ENCODE measurements around the gene TMEM87A.
"Not testable (repeated sequence)": the region's sequence is repeated elsewhere in the genome, so short reads cannot be mapped to it uniquely, and the experiment has no call there.

TMEM87A gene, protein sequence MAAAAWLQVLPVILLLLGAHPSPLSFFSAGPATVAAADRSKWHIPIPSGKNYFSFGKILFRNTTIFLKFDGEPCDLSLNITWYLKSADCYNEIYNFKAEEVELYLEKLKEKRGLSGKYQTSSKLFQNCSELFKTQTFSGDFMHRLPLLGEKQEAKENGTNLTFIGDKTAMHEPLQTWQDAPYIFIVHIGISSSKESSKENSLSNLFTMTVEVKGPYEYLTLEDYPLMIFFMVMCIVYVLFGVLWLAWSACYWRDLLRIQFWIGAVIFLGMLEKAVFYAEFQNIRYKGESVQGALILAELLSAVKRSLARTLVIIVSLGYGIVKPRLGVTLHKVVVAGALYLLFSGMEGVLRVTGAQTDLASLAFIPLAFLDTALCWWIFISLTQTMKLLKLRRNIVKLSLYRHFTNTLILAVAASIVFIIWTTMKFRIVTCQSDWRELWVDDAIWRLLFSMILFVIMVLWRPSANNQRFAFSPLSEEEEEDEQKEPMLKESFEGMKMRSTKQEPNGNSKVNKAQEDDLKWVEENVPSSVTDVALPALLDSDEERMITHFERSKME
- 93.8 to 133 (median 107) reads per million in 4 experiments for total RNA-seq

- peak; percentile 91 for DNase-seq
These were observed at the start of gene TMEM87A, which contains the start of gene GANC for GRCh38 chr15:42272939-42273899. Gene TMEM87A, minus strand, starts transcription at chr15:42273433. Its CDS starts 35 bp downstream, at chr15:42273398. Gene GANC, plus strand, starts transcription at chr15:42273201. Its CDS starts 1,281 bp downstream, at chr15:42274482.

GRCh38 chr15:42319206-42319605, 46.0 kb upstream of the TMEM87A start:
- no peak for DNase-seq

- DNase-seq, result not testable (repeated sequence)
These were observed 43.1 kb upstream of the TMEM87A start for GRCh38 chr15:42316282-42316805.

DNA sequence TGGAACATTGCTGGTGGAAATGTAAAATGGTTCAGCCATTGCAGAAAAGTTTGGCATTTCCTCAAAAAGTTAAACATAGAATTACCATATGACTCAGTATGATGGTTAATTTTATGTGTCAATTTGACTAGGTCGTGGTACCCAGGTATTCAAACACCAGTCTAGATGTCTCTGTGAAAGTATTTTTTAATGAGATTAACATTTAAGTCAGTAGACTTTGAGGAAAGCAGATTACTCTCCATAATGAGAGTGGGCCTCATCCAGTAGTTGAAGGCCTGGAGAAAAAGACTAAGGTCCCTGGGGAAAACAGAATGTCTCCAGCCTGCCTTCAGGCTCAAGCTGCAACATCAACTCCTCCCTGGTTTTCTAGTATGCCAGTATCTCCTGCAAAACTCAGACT, 42.3 kb upstream of the TMEM87A start:
- no peak for DNase-seq

GRCh38 chr15:42314818-42315217, 41.6 kb upstream of the TMEM87A start:
- no peak for DNase-seq

DNA sequence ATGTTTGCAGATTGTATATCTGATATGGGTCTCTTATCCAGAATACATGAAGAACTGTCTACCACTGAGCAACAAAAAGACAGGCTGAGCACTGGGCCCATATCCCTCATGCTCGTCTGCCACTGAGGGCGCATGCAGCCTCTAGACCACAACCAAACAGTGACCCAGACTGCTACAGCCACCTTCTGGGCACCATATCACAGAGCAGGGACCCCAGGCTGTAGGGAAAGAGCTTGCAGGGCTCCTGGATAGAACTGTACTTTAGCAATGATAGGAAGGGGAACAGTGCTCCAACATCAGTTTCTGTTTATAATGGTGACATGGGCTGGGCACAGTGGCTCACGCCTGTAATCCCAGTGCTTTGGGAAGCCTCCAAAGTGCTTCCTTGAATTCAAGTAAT, 40.2 kb upstream of the TMEM87A start:
- DNase-seq, result no peak

DNA sequence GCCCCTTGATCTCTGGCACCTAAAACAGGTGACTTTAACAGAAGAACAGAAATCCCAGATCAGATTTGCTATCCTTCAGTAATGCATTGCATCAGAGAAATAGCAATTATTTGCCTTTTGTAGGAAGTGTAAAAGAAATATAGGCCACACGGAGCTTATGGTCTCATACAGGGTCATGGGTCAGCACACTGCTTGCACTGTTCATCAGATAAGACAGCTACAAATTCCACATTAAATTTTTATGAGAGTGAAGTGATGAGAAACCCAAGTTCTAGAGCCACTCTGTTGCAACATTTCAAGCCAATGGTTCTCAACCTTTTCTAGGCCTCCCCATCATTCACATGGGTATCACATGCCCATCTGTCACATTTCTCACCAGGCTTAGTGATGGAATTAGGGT, 33.4 kb upstream of the TMEM87A start:
- DNase-seq, result no peak

DNA sequence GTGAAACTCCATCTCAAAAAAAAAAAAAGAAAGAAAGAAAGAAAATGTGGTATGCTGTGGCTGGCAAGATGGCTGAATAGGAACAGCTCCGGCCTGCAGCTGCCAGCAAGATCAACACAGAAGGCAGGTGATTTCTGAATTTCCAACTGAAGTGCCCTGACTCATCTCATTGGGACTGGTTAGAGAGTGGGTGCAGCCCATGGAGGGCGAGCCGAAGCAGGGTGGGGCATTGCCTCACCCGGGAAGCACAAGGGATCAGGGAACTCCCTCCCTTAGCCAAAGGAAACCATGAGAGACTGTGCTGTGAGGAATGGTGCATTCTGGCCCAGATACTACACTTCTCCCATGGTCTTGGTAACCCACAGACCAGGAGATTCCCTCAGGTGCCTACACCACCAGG, 27.8 kb upstream of the TMEM87A start:
- not testable (repeated sequence) for DNase-seq

DNA sequence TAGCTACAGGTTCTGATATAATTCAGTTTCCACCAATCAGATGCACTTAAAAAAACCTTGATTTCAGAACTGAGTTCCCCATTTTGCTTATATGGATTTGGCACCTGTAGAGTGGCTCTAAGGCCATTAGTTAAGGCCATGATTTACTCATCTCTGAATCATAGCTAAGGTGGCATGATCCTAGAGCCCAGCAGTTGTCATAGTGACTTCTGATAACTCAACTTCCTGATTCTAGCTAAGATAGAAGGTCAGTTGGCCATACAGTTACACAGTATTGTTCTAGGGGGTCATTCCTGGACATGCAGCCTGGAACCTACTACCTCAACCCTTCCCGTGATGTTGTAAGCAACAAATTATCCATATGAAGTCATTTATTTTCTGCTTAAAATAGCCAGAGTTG, 15.9 kb upstream of the TMEM87A start:
- DNase-seq, result no peak

DNA sequence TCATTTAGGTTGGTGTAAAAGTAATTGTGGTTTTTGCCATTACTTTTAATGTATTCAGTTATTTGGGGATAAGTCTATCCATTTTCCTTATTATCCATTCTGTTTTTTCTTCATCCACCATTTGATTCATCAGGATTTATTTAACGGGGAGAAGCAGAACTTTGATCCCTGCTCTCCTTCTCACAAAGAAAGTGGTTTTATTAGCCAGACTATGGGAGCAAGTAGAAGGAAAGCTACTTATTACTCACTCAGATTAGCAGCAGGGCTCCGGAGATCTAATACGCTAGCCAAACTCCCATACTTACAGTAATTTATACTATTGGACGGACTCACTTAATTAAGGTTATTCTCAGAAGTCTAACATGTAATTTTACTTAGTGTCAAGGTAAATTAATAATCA, 14.7 kb upstream of the TMEM87A start:
- DNase-seq, result no peak

DNA sequence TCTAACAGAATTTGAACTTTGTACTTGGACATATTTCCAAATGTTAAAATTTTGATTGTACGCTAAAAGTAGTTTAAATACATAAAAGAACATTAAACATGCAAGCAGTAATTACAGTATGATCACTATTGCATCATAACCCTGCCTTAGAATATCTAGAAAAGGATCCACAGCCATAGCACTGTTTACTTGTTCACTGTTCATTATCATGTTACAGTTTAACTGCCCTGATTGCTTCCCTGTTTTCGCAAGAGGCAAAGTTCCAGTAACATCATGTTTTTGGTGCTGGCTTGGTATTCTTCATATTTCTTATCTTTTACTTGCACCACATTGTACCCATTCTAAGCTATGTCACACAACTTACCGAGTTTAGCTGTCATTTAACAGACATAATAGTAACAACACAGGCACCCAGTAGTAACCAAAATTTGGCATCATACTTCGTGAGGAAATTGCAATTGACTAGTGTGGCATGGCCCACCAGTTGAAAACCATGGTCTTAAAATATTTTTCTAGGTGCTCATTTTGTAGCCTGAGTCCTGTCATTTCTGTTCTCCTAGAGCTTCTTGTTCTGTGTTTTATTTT, 13.3 kb upstream of the TMEM87A start:
- DNase-seq, result no peak

DNA sequence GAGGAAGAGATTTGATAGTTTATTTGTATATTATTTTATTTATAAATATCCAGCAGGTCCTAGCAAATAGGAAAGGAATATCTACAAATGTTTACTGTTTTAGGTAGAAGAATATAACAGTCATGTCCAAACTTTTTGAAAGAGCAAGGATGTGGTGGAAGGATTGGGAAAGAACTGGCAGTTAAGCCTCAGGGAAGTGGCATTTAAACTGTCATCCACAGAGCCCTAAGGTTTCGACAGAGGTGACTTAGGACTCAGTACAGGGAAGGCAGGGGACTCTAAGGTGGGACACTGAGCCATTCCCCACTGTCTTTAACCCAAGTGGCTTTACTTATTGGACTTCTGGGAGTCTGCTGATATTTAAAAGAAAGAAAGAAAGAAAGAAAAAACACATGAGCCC, 11.8 kb upstream of the TMEM87A start:
- DNase-seq, result no peak

DNA sequence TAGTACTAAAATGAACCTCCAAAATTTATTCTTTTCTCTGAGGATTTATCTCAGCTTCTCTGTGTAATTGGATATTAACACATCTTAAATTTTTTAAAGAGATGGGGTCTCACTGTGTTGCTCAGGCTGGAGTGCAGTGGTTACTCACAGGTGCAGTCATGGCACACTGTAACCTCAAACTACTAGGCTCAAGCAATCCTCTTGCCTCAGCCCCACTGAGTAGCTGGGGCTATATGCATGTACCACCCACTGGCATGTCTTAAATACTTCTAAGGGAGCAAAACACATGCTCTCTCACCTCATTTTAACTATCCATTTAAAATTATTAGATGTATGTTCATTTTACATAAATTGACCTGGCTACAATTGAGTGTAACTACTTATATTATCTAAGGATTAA, 11.3 kb upstream of the TMEM87A start:
- no peak for DNase-seq

- no peak for DNase-seq
These were observed 10.4 kb upstream of the TMEM87A start for GRCh38 chr15:42283671-42284070.

- no peak for DNase-seq
These were observed 9.7 kb upstream of the TMEM87A start for GRCh38 chr15:42282926-42283325.

DNA sequence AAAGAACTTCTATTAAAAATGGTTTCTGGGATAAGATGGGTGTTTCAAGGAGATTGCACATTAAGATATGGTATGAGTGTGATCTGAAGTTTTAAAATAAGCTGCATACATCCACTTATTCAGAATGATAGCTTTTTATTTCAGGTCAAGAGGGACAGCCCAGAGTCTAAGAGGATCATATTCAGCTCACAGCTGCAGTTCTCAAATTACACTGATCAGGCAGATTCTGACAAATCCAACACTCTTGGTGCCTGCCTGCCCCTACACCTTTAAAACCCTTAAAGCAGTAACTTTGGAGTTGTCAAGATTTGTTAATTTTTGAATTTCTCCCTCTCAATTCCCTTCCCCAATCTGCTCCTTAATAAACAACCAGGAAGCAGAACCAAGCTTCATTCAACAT, 9.1 kb upstream of the TMEM87A start:
- no peak for DNase-seq

GRCh38 chr15:42279234-42279723, 6.0 kb upstream of the TMEM87A start:
- no peak for DNase-seq

DNA sequence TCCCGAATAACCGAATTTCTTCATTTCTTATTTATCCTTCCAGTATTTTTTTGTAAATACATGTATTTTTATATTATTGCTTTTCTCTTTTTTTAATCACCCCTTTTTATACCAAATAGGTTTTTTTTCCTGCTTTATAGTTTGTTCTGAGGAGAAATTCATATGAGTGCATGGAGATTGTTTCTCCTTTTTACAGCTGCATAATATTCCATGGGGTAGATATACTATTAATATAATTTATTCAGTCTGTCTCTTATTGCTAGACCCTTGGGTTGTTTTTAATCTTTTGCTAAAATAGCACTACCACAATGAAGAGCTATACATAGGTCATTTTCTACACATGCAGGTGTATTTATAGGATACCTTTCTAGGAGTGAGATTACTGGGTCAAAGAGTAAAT, 3.5 kb upstream of the TMEM87A start:
- DNase-seq, result no peak

DNA sequence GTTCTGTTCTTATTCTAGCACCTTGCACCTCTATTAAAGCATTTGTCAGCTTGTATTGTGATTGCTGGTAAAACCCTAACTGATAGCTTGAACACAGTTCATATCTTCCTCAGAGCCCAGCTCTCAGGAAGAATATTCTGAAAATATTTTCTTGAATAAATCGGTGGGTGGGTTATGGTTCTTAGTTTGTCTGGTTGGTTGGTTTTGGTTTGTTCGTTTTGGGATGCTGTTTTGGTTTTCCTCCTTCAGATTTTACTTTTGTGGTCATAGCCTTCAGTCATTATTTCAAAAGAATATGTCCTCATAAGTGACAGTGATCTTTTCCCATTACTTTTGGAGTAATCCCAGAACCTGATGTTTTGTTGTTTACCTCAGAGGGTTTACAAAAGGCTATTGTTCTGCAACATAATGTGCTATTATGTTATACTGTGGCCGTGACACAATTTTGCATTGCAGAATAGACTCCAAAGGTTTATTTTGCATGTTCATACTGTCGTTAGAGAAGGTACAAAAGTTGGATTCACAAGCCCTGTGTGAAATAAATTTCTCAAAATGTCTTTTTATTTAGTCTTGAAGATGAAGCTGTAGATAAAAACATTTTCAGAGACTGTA, 2.7 kb upstream of the TMEM87A start:
- no peak for DNase-seq

DNA sequence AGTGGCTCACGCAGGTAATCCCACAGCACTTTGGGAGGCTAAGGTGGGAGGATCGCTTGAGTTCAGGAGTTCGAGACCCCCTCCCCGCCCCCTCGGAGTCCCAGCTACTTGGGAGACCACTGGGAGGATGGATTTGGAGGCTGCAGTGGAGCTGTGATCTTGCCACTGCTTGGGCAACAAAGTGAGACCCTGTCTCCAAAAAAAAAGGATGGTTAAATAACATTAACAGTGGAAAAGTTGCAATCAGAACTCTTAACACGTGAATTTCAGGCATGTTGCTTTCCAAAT, 1.4 kb upstream of the TMEM87A start:
- no peak for DNase-seq

DNA sequence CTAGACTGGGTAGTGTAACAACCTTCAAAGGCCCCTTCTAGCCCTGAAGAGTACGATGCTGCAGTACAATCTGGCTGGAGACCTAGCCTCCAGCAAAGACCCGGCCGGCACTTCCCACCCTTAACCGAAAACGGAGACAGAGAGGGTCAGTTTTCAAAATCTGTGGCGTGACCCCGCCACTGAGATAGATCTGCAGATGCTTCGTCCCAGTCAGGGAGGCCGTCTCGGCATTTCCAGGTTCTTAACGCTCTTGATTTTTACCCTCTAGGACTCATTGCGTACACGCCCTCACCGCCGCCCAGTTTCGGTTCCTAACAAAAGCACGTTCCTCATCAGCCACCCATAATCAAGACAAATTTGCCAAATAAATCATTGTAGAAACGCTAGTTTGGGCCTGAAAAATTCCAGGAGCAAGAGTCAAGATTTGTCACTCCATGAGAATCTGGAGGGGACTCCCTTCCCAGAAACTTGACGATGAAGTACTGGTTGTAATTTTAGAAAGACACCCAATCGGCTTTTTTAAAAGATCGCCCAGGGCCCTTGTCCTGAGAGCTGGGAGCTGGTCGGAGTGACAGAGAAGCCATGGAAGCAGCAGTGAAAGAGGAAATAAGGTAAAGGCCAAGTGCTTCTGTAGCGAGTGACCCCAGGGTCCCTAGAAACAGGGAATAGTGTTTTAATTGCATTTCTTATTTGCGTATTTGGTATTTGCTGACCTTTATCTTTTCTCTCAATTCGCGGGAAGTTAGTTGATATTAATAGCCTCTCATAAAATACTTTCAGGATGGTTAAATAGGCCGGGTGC, 868 bp upstream of the TMEM87A start:
- DNase-seq, result peak; percentile 30

All from effector CD8-positive, alpha-beta T cell (primary cell).